CD4-positive, CD25-positive, alpha-beta regulatory T cell (primary cell): ENCODE data around the gene OR2AJ1. TPM values are rescaled to one million over a fixed set of nuclear protein-coding genes. Genes with fewer than 3 reads are reported as not detected.

Source experiments
- ATAC-seq, 2 donors: fragments of 150-1000 bp; cut with Tn5 transposase; one replicate each; pipeline ENCODE4 v1.10.0; 2021; ENCODE audit warnings: low read depth in 2 of 2, moderate number of reproducible peaks in 2 of 2, moderate library complexity in 1 of 2
- DNase-seq, 3 donors: peaks; one replicate each; pipeline versions ENCODE4 v3.0.0 to v3.0.0-alpha.2; 2012 to 2022; ENCODE audit warnings: mixed read lengths in 1 of 3
- H3K27ac ChIP-seq: one replicate; pipeline ENCODE4 v1.7.0; 2013; ENCODE audit warnings: mild to moderate bottlenecking, low read length; ENCODE audit not compliant: insufficient read depth, poor library complexity, severe bottlenecking
- H3K27me3 ChIP-seq: one replicate; pipeline ENCODE4 v1.7.0; 2013; ENCODE audit warnings: low read length; ENCODE audit not compliant: control insufficient read depth, insufficient read depth
- H3K36me3 ChIP-seq: one replicate; pipeline ENCODE4 v1.7.0; 2013; ENCODE audit warnings: mild to moderate bottlenecking, low read length, moderate library complexity; ENCODE audit not compliant: control insufficient read depth, insufficient read depth
- H3K4me1 ChIP-seq: 2 replicates; pipeline ENCODE4 v1.7.0; 2013; ENCODE audit warnings: mild to moderate bottlenecking, low read length; ENCODE audit not compliant: insufficient read depth, control insufficient read depth, poor library complexity, severe bottlenecking
- H3K4me3 ChIP-seq: one replicate; pipeline ENCODE4 v1.7.0; 2013; ENCODE audit warnings: low read depth, mild to moderate bottlenecking, low read length, moderate library complexity
- H3K9me3 ChIP-seq, 2 experiments: 1 replicate in 1 of 2; 2 replicates in 1 of 2; pipeline ENCODE4 v1.7.0; 2013; ENCODE audit warnings: low read length in 2 of 2, mild to moderate bottlenecking in 1 of 2, moderate library complexity in 1 of 2; ENCODE audit not compliant: control insufficient read depth in 2 of 2
- H3K27ac Mint-ChIP-seq, 3 donors: one replicate each; pipeline ENCODE4 v1.8.0; 2020 to 2022; ENCODE audit warnings: mild to moderate bottlenecking in 3 of 3, mixed read lengths in 3 of 3, moderate library complexity in 2 of 3
- H3K27me3 Mint-ChIP-seq: one replicate; pipeline ENCODE4 v1.8.0; 2022; ENCODE audit warnings: mild to moderate bottlenecking, mixed read lengths
- H3K36me3 Mint-ChIP-seq: one replicate; pipeline ENCODE4 v1.8.0; 2020; ENCODE audit warnings: mixed read lengths
- H3K4me1 Mint-ChIP-seq, 4 donors: one replicate each; pipeline ENCODE4 v1.8.0; 2020 to 2022; ENCODE audit warnings: mixed read lengths in 4 of 4, mild to moderate bottlenecking in 1 of 4
- H3K4me3 Mint-ChIP-seq, 4 donors: one replicate each; pipeline ENCODE4 v1.8.0; 2020 to 2022; ENCODE audit warnings: mild to moderate bottlenecking in 4 of 4, mixed read lengths in 4 of 4, moderate library complexity in 3 of 4
- H3K9me3 Mint-ChIP-seq, 7 donors: one replicate each; pipeline ENCODE4 v1.8.0; 2020 to 2022; ENCODE audit warnings: mixed read lengths in 7 of 7, mild to moderate bottlenecking in 3 of 7, moderate library complexity in 2 of 7
- polyA plus RNA-seq, 4 donors: library from polyadenylated mRNA; unstranded; fragments of 300-500 nt; fragmentation: Illumina TruSeq; gene quantifications; one replicate each; pipeline ENCODE4 v1.2.3, GENCODE V29; 2021
- total RNA-seq: library from RNA; stranded (reverse); gene quantifications from one replicate; pipeline ENCODE4 v1.2.3, GENCODE V29; 2022

OR2AJ1 gene
- total and polyA plus RNA-seq, 5 donors from 2014 or later, result not detected

- Histone ChIP-seq H3K27ac (no peak overlapping the region), H3K27me3 (no peaks in the 10 kb centered on the region), H3K4me3 (no peak overlapping the region), H3K4me1 (no peaks in the 10 kb centered on the region), H3K9me3 (no peaks in the 10 kb centered on the region), H3K36me3 (no peaks in the 10 kb centered on the region)
- Mint-ChIP-seq H3K4me1 (peaks cover 0 to 2% (median 0%) of the 10 kb centered on the region in 4 donors), H3K27me3 (no peaks in the 10 kb centered on the region), H3K36me3 (no peaks in the 10 kb centered on the region), H3K27ac (no peak overlapping the region), H3K9me3 (peaks cover 0 to 12% (median 5%) of the 10 kb centered on the region in 7 donors), H3K4me3 (no peak overlapping the region)
- no peak for DNase-seq
- ATAC-seq, result no peak
Observed at GRCh38 chr1:247962911-247963588, 38.4 kb downstream of the OR2AJ1 start.

- Histone ChIP-seq H3K27me3 (no peaks in the 10 kb centered on the region), H3K4me1 (no peaks in the 10 kb centered on the region), H3K4me3 (no peak within 1 kb of the TSS), H3K36me3 (no peaks in the 10 kb centered on the region), H3K27ac (no peak within 1 kb of the TSS), H3K9me3 (no peaks in the 10 kb centered on the region)
- H3K9me3 Mint-ChIP-seq, result peaks cover 0 to 8% (median 5%) of the 10 kb centered on the region in 7 donors
- H3K4me1 Mint-ChIP-seq, result peaks cover 0 to 2% (median 0%) of the 10 kb centered on the region in 4 donors
- no peak within 1 kb of the TSS for H3K4me3 Mint-ChIP-seq
- no peak for DNase-seq
- H3K27ac Mint-ChIP-seq, result no peak within 1 kb of the TSS
- ATAC-seq, result no peak
- no peaks in the 10 kb centered on the region for H3K36me3 Mint-ChIP-seq
- no peaks in the 10 kb centered on the region for H3K27me3 Mint-ChIP-seq
Observed at GRCh38 chr1:247964933-247965332, 40.2 kb downstream of the OR2AJ1 start, which contains the start of gene OR2AK2. OR2AK2 (plus strand) TSS chr1:247965233; CDS start chr1:247965377, 144 bp downstream.

- Histone ChIP-seq H3K36me3 (no peaks in the 10 kb centered on the region), H3K9me3 (no peaks in the 10 kb centered on the region), H3K4me1 (no peaks in the 10 kb centered on the region), H3K4me3 (no peak overlapping the region), H3K27ac (no peak overlapping the region), H3K27me3 (no peaks in the 10 kb centered on the region)
- Mint-ChIP-seq H3K36me3 (no peaks in the 10 kb centered on the region), H3K4me3 (no peak overlapping the region), H3K9me3 (peaks cover 0 to 6% (median 2%) of the 10 kb centered on the region in 7 donors), H3K27ac (no peak overlapping the region), H3K4me1 (peaks cover 0 to 2% (median 0%) of the 10 kb centered on the region in 4 donors), H3K27me3 (no peaks in the 10 kb centered on the region)
- ATAC-seq, result no peak
- DNase-seq, result no peak
Observed at GRCh38 chr1:247966532-247967204, 42.0 kb downstream of the OR2AJ1 start.

Other genes starting within 250 kb of the OR2AJ1 start
- gene OR13G1, start 245.2 kb upstream of the OR2AJ1 start, total RNA-seq, result not detected
- not detected for gene OR13G1, start 245.2 kb upstream of the OR2AJ1 start, polyA plus RNA-seq
- gene OR6F1, start 208.2 kb upstream of the OR2AJ1 start, total RNA-seq, result not detected
- not detected for gene OR6F1, start 208.2 kb upstream of the OR2AJ1 start, polyA plus RNA-seq
- not detected for gene OR14K1, start 186.3 kb upstream of the OR2AJ1 start, total RNA-seq
- not detected for gene OR14K1, start 186.3 kb upstream of the OR2AJ1 start, polyA plus RNA-seq
- gene OR14A2, start 176.7 kb upstream of the OR2AJ1 start, total RNA-seq, result not detected
- not detected for gene OR14A2, start 176.7 kb upstream of the OR2AJ1 start, polyA plus RNA-seq
- not detected for gene OR1C1, start 164.3 kb upstream of the OR2AJ1 start, total RNA-seq
- gene OR1C1, start 164.3 kb upstream of the OR2AJ1 start, polyA plus RNA-seq, result not detected
- not detected for gene OR14A16, start 100.8 kb upstream of the OR2AJ1 start, total RNA-seq
- not detected for gene OR14A16, start 100.8 kb upstream of the OR2AJ1 start, polyA plus RNA-seq
- not detected for gene OR11L1, start 83.0 kb upstream of the OR2AJ1 start, total RNA-seq
- not detected for gene OR11L1, start 83.0 kb upstream of the OR2AJ1 start, polyA plus RNA-seq
- gene TRIM58, start 67.7 kb upstream of the OR2AJ1 start, total RNA-seq, result 2.9 TPM
- under 1 TPM in 1 of 4 donors, not detected in 3; 0.17 TPM for gene TRIM58, start 67.7 kb upstream of the OR2AJ1 start, polyA plus RNA-seq
- not detected for gene OR2W3, start 29.3 kb upstream of the OR2AJ1 start, total RNA-seq
- not detected for gene OR2W3, start 29.3 kb upstream of the OR2AJ1 start, polyA plus RNA-seq
- gene OR2T8, start 4.6 kb upstream of the OR2AJ1 start, total RNA-seq, result not detected
- gene OR2T8, start 4.6 kb upstream of the OR2AJ1 start, polyA plus RNA-seq, result not detected
- 0.42 TPM for gene OR2L8, start 24.0 kb downstream of the OR2AJ1 start, total RNA-seq
- gene OR2L8, start 24.0 kb downstream of the OR2AJ1 start, polyA plus RNA-seq, result not detected
- not detected for gene OR2AK2, start 40.3 kb downstream of the OR2AJ1 start, total RNA-seq
- gene OR2AK2, start 40.3 kb downstream of the OR2AJ1 start, polyA plus RNA-seq, result not detected
- not detected for gene OR2L5, start 88.8 kb downstream of the OR2AJ1 start, total RNA-seq
- not detected for gene OR2L5, start 88.8 kb downstream of the OR2AJ1 start, polyA plus RNA-seq
- 0.35 TPM for gene OR2L2, start 105.2 kb downstream of the OR2AJ1 start, total RNA-seq
- gene OR2L2, start 105.2 kb downstream of the OR2AJ1 start, polyA plus RNA-seq, result under 1 TPM in 1 of 4 donors, not detected in 3; 0.49 TPM
- not detected for gene OR2L3, start 121.9 kb downstream of the OR2AJ1 start, total RNA-seq
- gene OR2L3, start 121.9 kb downstream of the OR2AJ1 start, polyA plus RNA-seq, result not detected
- gene OR2L13, start 170.3 kb downstream of the OR2AJ1 start, total RNA-seq, result not detected
- not detected for gene OR2L13, start 170.3 kb downstream of the OR2AJ1 start, polyA plus RNA-seq
- not detected for gene OR2M5, start 220.3 kb downstream of the OR2AJ1 start, total RNA-seq
- gene OR2M5, start 220.3 kb downstream of the OR2AJ1 start, polyA plus RNA-seq, result not detected
- not detected for gene OR2M2, start 249.9 kb downstream of the OR2AJ1 start, total RNA-seq
- not detected for gene OR2M2, start 249.9 kb downstream of the OR2AJ1 start, polyA plus RNA-seq